Smooth muscle cell (in vitro differentiated cells): Measurements from ENCODE around the gene PFKFB1. TPM values are rescaled to one million over a fixed set of nuclear protein-coding genes. Genes with fewer than 3 reads are reported as not detected.

ENCODE experiments used
- DNase-seq: peaks from one replicate; lab custom pipeline; 2025; ENCODE audit not compliant: unreplicated experiment; lab: John Stamatoyannopoulos, UW
- H2AFZ ChIP-seq: fragments of 200-600 bp; sonication (generic); 2 replicates; pipeline ENCODE4 v1.6.0; 2016; ENCODE audit warnings: antibody characterized with exemption, low read depth, mild to moderate bottlenecking
- H3F3A ChIP-seq: fragments of 200-600 bp; sonication (generic); 2 replicates; pipeline ENCODE4 v1.6.0; 2017; ENCODE audit warnings: antibody characterized with exemption, low read depth
- H3K27ac ChIP-seq: fragments of 200-600 bp; sonication (generic); 2 replicates; pipeline ENCODE4 v1.5.1; 2016; ENCODE audit warnings: low read depth, mild to moderate bottlenecking
- H3K27me3 ChIP-seq: fragments of 200-600 bp; sonication (generic); 2 replicates; pipeline ENCODE4 v1.6.1; 2016; ENCODE audit warnings: low read depth, mild to moderate bottlenecking
- H3K36me3 ChIP-seq: fragments of 200-600 bp; sonication (generic); 2 replicates; pipeline ENCODE4 v1.5.1; 2016; ENCODE audit warnings: low read depth
- H3K4me1 ChIP-seq: fragments of 200-600 bp; sonication (generic); 2 replicates; pipeline ENCODE4 v1.5.1; 2016; ENCODE audit warnings: low read depth
- H3K4me2 ChIP-seq: fragments of 200-600 bp; sonication (generic); 2 replicates; pipeline ENCODE4 v1.6.0; 2016; ENCODE audit warnings: mild to moderate bottlenecking
- H3K4me3 ChIP-seq: fragments of 200-600 bp; sonication (generic); 2 replicates; pipeline ENCODE4 v1.5.1; 2016; ENCODE audit warnings: mild to moderate bottlenecking
- H3K79me2 ChIP-seq: fragments of 200-600 bp; sonication (generic); 2 replicates; pipeline ENCODE4 v1.6.0; 2016; ENCODE audit warnings: low read depth, mild to moderate bottlenecking
- H3K9ac ChIP-seq: fragments of 200-600 bp; sonication (generic); 2 replicates; pipeline ENCODE4 v1.6.0; 2016; ENCODE audit warnings: low read depth
- H3K9me3 ChIP-seq: fragments of 200-600 bp; sonication (generic); replicated peaks from 2 replicates; pipeline ENCODE4 v1.5.1; 2016; ENCODE audit warnings: low read depth
- H4K20me1 ChIP-seq: fragments of 200-600 bp; sonication (generic); 2 replicates; pipeline ENCODE4 v1.6.0; 2016; ENCODE audit warnings: low read depth
- WGBS: methylation state at CpG from one replicate; pipeline ENCODE4 v1.1.7; 2016; ENCODE audit warnings: low lambda C conversion rate; 5-methylcytosine and 5-hydroxymethylcytosine counted together
- polyA plus RNA-seq: library from polyadenylated mRNA; unstranded; fragments of >200 nt; fragmentation: Nextera tagmentation; extraction: Ambion mirVana; gene quantifications from 2 replicates; pipeline ENCODE4 v1.2.1, GENCODE V29; 2016
- total RNA-seq: library from RNA; depleted of rRNA; stranded (reverse); fragments of >200 nt; gene quantifications from 2 replicates; pipeline ENCODE4 v1.2.3, GENCODE V29; 2014
- TF ChIP-seq, protein P1 (sequence below): fragments of 200-600 bp; sonication (generic); IDR thresholded peaks from 2 replicates; pipeline ENCODE4 v1.5.1; 2017; ENCODE audit warnings: borderline replicate concordance, mild to moderate bottlenecking, antibody characterized with exemption; ENCODE audit not compliant: insufficient read depth, poor library complexity, severe bottlenecking

PFKFB1 gene
- total and polyA plus RNA-seq, 2 experiments from 2014 or later = 0.42 TPM; not detected in 1

DNA sequence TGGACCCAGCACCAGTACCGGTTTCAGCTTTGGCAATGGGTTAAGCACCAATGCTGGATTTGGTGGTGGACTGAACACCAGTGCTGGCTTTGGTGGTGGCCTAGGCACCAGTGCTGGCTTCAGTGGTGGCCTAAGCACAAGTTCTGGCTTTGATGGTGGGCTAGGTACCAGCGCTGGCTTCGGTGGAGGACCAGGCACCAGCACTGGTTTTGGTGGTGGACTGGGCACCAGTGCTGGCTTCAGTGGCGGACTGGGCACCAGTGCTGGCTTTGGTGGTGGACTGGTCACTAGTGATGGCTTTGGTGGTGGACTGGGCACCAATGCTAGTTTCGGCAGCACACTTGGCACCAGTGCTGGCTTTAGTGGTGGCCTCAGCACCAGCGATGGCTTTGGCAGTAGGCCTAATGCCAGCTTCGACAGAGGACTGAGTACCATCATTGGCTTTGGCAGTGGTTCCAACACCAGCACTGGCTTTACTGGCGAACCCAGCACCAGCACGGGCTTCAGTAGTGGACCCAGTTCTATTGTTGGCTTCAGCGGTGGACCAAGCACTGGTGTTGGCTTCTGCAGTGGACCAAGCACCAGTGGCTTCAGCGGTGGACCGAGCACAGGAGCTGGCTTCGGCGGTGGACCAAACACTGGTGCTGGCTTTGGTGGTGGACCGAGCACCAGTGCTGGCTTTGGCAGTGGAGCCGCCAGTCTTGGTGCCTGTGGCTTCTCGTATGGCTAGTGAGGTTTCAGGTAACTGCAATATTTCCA lies 63.5 kb downstream of the PFKFB1 start:
- no peak overlapping the region for H2AFZ ChIP-seq
- no peaks in the 10 kb centered on the region for H3K79me2 ChIP-seq
- no peak for DNase-seq
- no peak overlapping the region for H3K4me3 ChIP-seq
- no peaks in the 10 kb centered on the region for H3K9me3 ChIP-seq
- no peak overlapping the region for H3K4me2 ChIP-seq
- H3K4me1 ChIP-seq = no peaks in the 10 kb centered on the region
- H3F3A ChIP-seq = no peaks in the 10 kb centered on the region
- no peak overlapping the region for H3K27ac ChIP-seq
- no peaks in the 10 kb centered on the region for H4K20me1 ChIP-seq
- TF ChIP-seq, protein P1, sequence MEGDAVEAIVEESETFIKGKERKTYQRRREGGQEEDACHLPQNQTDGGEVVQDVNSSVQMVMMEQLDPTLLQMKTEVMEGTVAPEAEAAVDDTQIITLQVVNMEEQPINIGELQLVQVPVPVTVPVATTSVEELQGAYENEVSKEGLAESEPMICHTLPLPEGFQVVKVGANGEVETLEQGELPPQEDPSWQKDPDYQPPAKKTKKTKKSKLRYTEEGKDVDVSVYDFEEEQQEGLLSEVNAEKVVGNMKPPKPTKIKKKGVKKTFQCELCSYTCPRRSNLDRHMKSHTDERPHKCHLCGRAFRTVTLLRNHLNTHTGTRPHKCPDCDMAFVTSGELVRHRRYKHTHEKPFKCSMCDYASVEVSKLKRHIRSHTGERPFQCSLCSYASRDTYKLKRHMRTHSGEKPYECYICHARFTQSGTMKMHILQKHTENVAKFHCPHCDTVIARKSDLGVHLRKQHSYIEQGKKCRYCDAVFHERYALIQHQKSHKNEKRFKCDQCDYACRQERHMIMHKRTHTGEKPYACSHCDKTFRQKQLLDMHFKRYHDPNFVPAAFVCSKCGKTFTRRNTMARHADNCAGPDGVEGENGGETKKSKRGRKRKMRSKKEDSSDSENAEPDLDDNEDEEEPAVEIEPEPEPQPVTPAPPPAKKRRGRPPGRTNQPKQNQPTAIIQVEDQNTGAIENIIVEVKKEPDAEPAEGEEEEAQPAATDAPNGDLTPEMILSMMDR = no peak
- no peaks in the 10 kb centered on the region for H3K36me3 ChIP-seq
- no peak overlapping the region for H3K9ac ChIP-seq
- 87% methylated on average over 17 of the region's 17 CpGs for WGBS
- no peaks in the 10 kb centered on the region for H3K27me3 ChIP-seq

DNA sequence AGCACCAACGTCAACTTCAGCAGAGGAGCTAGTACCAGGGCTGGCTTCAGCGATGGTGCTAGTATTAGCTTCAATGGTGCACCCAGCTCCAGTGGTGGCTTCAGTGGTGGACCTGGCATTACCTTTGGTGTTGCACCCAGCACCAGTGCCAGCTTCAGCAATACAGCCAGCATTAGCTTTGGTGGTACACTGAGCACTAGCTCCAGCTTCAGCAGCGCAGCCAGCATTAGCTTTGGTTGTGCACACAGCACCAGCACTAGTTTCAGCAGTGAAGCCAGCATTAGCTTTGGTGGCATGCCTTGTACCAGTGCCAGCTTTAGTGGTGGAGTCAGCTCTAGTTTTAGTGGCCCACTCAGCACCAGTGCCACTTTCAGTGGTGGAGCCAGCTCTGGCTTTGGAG lies 65.1 kb downstream of the PFKFB1 start:
- TF ChIP-seq, protein P1 = no peak
- DNase-seq = no peak
- Histone ChIP-seq H3K4me1 (no peaks in the 10 kb centered on the region), H3K27me3 (no peaks in the 10 kb centered on the region), H3K79me2 (no peaks in the 10 kb centered on the region), H3K9ac (no peak overlapping the region), H3K4me2 (no peak overlapping the region), H4K20me1 (no peaks in the 10 kb centered on the region), H3K4me3 (no peak overlapping the region), H3K27ac (no peak overlapping the region), H3F3A (no peaks in the 10 kb centered on the region), H2AFZ (no peak overlapping the region), H3K36me3 (no peaks in the 10 kb centered on the region), H3K9me3 (no peaks in the 10 kb centered on the region)
- 91% methylated on average over 3 of the region's 3 CpGs for WGBS

DNA sequence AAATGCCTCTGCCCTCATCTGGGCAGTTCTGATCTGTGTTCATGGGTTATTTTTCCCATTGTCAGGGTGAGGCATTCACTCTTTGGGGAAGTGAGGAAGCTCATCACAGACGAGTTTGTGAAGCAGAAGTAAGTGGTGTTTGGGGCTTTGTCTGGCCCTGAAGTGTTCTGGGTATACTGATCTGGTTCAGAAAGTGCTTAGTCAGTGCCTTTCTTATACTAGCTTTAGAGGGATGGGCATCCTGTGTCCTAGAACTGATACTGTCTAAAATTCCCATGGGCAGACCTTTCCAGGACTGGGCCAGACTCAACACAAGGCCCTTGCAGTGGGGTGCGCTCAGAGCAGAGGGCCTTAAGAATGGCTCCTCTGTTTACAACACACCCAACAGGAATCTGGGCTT lies 67.0 kb downstream of the PFKFB1 start:
- peaks cover 11% of the 10 kb centered on the region for H4K20me1 ChIP-seq
- 66% methylated on average over 2 of the region's 2 CpGs for WGBS

More for the DNA sequence above, 67.0 kb downstream of the PFKFB1 start:
- Histone ChIP-seq H2AFZ (no peak overlapping the region), H3K9ac (no peak overlapping the region), H3K4me2 (no peak overlapping the region), H3K36me3 (no peaks in the 10 kb centered on the region), H3K79me2 (no peaks in the 10 kb centered on the region), H3K27me3 (no peaks in the 10 kb centered on the region), H3K27ac (no peak overlapping the region), H3K9me3 (no peaks in the 10 kb centered on the region), H3F3A (no peaks in the 10 kb centered on the region), H3K4me3 (no peak overlapping the region), H3K4me1 (no peaks in the 10 kb centered on the region)
- TF ChIP-seq, protein P1 = no peak
- no peak for DNase-seq
